HG03064 (cell line): Measurements from ENCODE around the gene SMIM41.
"Not testable (repeated sequence)": the region's sequence is repeated elsewhere in the genome, so short reads cannot be mapped to it uniquely, and the experiment has no call there.

ENCODE experiments used
- ATAC-seq: cut with Tn5 transposase; IDR thresholded peaks from one replicate; pipeline ENCODE4 v1.9.1; 2021; ENCODE audit warnings: low read depth; ENCODE audit not compliant: unreplicated experiment

SMIM41 gene

GRCh38 chr12:52082988-52083637 is 3.6 kb downstream of the SMIM41 start:
- ATAC-seq: no peak

- ATAC-seq: no peak
Observed at GRCh38 chr12:52083638-52083996, 4.1 kb downstream of the SMIM41 start.

- no peak for ATAC-seq
Observed at GRCh38 chr12:52084491-52085231, 5.2 kb downstream of the SMIM41 start.

GRCh38 chr12:52085682-52086180 is 6.2 kb downstream of the SMIM41 start:
- no peak for ATAC-seq

GRCh38 chr12:52086366-52086765 is 6.9 kb downstream of the SMIM41 start:
- ATAC-seq: no peak

GRCh38 chr12:52086944-52087835 is 7.7 kb downstream of the SMIM41 start:
- no peak for ATAC-seq

GRCh38 chr12:52087961-52088820 is 8.7 kb downstream of the SMIM41 start:
- no peak for ATAC-seq

GRCh38 chr12:52089491-52089890 is 10.0 kb downstream of the SMIM41 start:
- ATAC-seq: no peak

- no peak for ATAC-seq
Observed at GRCh38 chr12:52090291-52090690, 10.8 kb downstream of the SMIM41 start.

GRCh38 chr12:52091061-52091460 is 11.6 kb downstream of the SMIM41 start:
- ATAC-seq: no peak

- no peak for ATAC-seq
Observed at GRCh38 chr12:52091869-52092268, 12.4 kb downstream of the SMIM41 start.

GRCh38 chr12:52093346-52093745 is 13.8 kb downstream of the SMIM41 start:
- no peak for ATAC-seq

GRCh38 chr12:52096332-52097044 is 17.0 kb downstream of the SMIM41 start:
- ATAC-seq: no peak

- no peak for ATAC-seq
Observed at GRCh38 chr12:52097045-52097666, 17.7 kb downstream of the SMIM41 start.

- ATAC-seq: not testable (repeated sequence)
Observed at GRCh38 chr12:52104431-52105089, 25.1 kb downstream of the SMIM41 start.

GRCh38 chr12:52116222-52117125 is 37.0 kb downstream of the SMIM41 start:
- ATAC-seq: not testable (repeated sequence)

- ATAC-seq: peak; percentile 31
Observed at GRCh38 chr12:52117806-52118475, 38.4 kb downstream of the SMIM41 start.
